NCI-H2171 (cell line): ENCODE data around the gene PTPN14.
"Not testable (repeated sequence)": the region's sequence is repeated elsewhere in the genome, so short reads cannot be mapped to it uniquely, and the experiment has no call there.

Source experiments
- DNase-seq: peaks from one replicate; lab custom pipeline; 2025; lab: John Stamatoyannopoulos, UW

Gene PTPN14

GRCh38 chr1:214397497-214397896 lies 153.9 kb downstream of the PTPN14 start:
- no peak for DNase-seq

- no peak for DNase-seq
These were observed 155.1 kb downstream of the PTPN14 start for GRCh38 chr1:214396330-214396729.

GRCh38 chr1:214394569-214394968 lies 156.8 kb downstream of the PTPN14 start:
- not testable (repeated sequence) for DNase-seq

GRCh38 chr1:214393086-214393485 lies 158.3 kb downstream of the PTPN14 start:
- no peak for DNase-seq

- no peak for DNase-seq
These were observed 159.3 kb downstream of the PTPN14 start for GRCh38 chr1:214391873-214392645.

DNA sequence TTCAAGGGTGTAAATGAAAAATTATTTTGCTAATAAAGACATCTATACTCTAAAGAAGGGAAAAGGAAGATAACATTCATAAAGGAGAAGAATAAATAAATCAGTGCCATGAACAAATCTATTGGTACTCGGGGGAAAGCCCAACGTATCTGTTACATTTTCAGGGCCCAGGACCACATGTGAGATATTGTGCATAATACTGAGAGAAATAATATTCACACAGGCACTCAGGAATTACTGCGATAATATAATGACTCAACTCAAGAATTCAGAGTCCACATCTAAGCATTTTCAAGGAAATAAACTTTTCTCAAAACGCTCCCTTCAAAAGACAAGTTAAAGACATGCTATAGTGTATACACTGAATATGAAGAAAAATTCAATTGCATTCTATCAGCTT lies 161.7 kb downstream of the PTPN14 start:
- no peak for DNase-seq

GRCh38 chr1:214386747-214387146 lies 164.7 kb downstream of the PTPN14 start:
- DNase-seq: no peak

- DNase-seq: no peak
These were observed 165.1 kb downstream of the PTPN14 start for GRCh38 chr1:214386333-214386732.

- DNase-seq: no peak
These were observed 166.0 kb downstream of the PTPN14 start for GRCh38 chr1:214385428-214385827.

GRCh38 chr1:214384373-214385079 lies 166.9 kb downstream of the PTPN14 start:
- DNase-seq: no peak

DNA sequence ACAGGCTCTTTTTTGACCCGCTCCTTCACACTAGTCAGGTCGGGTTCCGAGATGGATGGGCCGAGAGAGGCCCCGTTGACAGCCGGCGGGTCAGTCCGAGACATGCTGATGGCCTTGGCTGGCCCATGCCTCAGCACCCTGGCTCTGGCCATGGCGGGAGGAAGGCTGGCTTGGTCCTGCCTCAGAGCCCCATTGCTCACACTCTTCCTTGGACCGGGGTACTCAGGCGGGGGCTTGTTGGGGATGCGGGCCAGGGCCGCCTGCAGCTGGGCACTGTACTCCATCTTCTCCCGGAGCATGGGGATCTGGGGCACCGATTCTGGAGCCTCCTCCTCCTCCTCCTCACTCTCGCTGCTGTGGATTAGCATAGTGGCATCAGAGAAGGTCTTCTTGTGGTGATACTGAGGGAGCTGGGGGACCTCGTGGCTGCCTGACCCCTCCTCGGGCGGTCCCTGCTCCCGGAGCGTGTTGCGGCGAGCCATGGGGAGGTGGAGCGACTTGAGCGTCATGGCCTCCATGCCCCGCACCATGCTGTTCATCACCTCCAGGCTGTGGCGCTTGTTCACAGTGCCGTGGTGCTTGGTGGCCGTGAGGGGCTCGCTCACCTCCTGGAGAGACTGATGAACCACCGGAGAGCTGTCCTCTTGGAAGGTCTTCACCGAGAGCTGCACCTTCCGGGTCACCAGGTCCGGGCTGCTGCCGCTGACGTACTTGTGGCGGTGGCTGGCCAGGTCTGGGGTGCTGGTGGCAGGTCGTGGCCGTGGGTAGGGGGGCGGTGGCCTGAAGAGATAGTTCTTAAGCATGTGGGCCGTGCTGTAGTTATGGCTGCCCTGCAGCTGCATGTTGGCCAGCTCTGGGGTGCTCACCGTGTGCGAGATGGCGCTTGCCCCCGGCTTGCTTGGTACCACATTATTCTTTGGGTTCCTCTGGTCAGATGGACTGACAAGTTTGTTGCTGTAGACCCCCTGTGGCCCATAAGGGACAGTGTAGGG lies 167.7 kb downstream of the PTPN14 start:
- DNase-seq: no peak

DNA sequence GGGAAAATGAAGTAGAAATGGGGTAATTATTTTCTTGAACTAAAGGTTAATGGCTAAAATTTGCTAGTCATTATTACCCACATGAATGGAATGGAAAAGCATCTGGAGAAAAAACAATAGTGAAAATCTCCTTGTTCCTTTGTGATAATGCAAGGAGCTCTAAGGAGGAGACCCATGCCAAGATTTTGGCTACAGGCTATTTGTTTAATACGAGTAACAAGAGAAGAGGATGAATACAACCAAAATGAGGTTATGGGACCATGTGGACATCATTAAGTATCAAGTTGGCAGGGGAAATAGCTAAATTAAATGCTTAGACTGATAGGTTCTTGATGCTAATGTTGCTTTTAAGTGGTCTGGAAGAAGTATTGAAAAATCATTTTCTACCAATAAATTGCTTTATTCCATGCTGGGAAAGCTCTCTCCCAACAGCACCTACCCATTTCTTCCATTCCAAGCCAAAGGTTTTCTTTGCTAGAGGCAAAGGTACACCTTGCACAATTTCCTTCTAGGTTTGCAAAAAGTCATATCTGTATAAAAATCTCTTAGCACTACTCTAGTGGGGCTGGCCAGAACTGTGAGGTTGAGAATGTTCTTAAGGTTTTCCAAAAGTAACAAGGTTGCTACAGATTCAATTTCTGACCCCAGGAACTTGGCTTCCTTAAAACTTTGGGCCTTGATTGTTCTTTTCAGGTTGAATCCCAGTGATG lies 170.3 kb downstream of the PTPN14 start:
- no peak for DNase-seq

- no peak for DNase-seq
These were observed 171.0 kb downstream of the PTPN14 start for GRCh38 chr1:214380396-214380795.

GRCh38 chr1:214379236-214379970 lies 172.0 kb downstream of the PTPN14 start:
- no peak for DNase-seq

- DNase-seq: no peak
These were observed 172.9 kb downstream of the PTPN14 start for GRCh38 chr1:214378492-214378891.

GRCh38 chr1:214377886-214378285 lies 173.5 kb downstream of the PTPN14 start:
- DNase-seq: no peak

DNA sequence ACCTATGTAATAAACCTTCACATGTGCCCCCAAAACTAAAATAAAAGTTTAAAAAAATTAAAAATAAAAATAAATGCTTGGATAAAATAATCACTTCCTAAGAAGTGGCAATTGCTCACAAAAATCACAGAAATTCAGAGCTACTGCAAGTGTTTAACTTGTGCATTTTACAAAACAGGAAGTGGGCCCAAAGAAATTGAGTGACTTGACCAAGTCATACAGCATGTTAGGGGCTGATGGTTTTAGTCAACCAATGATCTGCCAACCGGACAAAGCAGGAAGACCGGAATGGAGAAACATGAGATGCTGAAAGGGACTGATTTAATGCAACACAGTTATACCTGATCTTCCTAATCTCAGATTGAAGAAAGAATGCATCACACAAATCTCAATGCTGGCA lies 173.9 kb downstream of the PTPN14 start:
- DNase-seq: no peak

DNA sequence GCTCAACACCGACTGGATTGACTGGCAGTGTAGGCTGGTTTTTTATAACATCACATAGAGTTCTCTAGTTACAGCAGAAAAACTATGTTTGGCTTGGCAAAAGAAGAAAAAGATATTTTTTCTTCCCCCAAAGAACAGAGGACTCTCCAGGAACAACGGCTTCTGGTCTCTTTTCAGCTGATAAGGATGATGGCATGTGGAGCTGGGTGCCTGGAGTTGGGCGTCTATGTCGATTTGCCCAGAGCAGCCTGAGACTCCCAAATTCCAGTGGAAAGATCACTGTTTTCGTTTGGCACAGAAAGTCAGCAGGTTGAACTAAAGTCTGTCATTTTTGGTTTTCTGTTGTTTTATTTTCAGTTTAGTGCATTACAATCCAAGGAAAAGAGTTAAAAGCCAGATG lies 179.3 kb downstream of the PTPN14 start:
- DNase-seq: no peak

GRCh38 chr1:214370615-214371014 lies 180.8 kb downstream of the PTPN14 start:
- DNase-seq: no peak

- DNase-seq: no peak
These were observed 182.0 kb downstream of the PTPN14 start for GRCh38 chr1:214369364-214369763.

DNA sequence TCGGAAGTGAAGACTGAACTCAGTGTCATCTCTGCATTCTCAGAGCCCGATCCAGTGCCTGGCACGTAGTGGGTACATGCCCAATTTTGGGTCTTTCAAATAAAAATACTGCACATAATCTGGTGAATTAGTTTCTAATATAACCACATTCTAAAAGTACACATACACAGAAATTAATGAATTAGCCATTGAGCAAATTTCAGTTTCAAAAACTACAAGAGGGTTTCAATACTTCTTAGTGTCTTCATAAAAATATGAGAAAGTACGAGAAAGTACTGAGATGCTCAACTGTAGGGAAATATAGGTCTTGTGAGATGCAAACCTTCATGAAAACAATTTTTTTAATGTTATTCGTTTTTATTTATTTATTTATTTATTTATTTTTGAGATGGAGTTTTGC lies 183.6 kb downstream of the PTPN14 start:
- no peak for DNase-seq
